GM12891 (cell line): ENCODE data around the gene TRIM7.
"Not testable (repeated sequence)": the region's sequence is repeated elsewhere in the genome, so short reads cannot be mapped to it uniquely, and the experiment has no call there.

ENCODE experiments used
- DNase-seq: peaks from one replicate; pipeline ENCODE4 v3.0.0; 2011; ENCODE audit warnings: low spot score; ENCODE audit not compliant: insufficient read length
- FAIRE-seq: peaks from 2 replicates; lab custom pipeline; 2011; peaks lifted over from hg19 to GRCh38; lab: Jason Lieb, UNC
- PAX5 ChIP-seq: IDR thresholded peaks from 2 replicates; pipeline ENCODE4 v1.6.1; 2011; ENCODE audit warnings: low read length, moderate library complexity, mild to moderate bottlenecking; ENCODE audit not compliant: insufficient read depth, severe bottlenecking
- POLR2A ChIP-seq: IDR thresholded peaks from 2 replicates; pipeline ENCODE4 v1.6.1; 2011; ENCODE audit warnings: low read depth, low read length, control low read depth
- POLR2AphosphoS5 ChIP-seq: IDR thresholded peaks from 2 replicates; pipeline ENCODE4 v1.6.1; 2011; ENCODE audit warnings: low read depth, low read length, control low read depth
- POU2F2 ChIP-seq: IDR thresholded peaks from 2 replicates; pipeline ENCODE4 v1.6.1; 2011; ENCODE audit warnings: low read depth, mild to moderate bottlenecking, control low read depth, low read length, moderate library complexity
- SPI1 ChIP-seq: IDR thresholded peaks from 2 replicates; pipeline ENCODE4 v1.6.1; 2011; ENCODE audit warnings: low read depth, low read length, control low read depth
- TAF1 ChIP-seq: IDR thresholded peaks from 2 replicates; pipeline ENCODE4 v1.6.1; 2011; ENCODE audit warnings: low read depth, low read length, control low read depth

The TRIM7 gene

GRCh38 chr5:181149806-181150733 is 54.9 kb downstream of the TRIM7 start:
- DNase-seq (no peak), FAIRE-seq (no peak)
- no peak for TF ChIP-seq POLR2A
- no peak for TF ChIP-seq SPI1
- TF ChIP-seq TAF1: no peak
- TF ChIP-seq PAX5: no peak
- no peak for TF ChIP-seq POU2F2
- TF ChIP-seq POLR2AphosphoS5: no peak

GRCh38 chr5:181149355-181149754 is 55.6 kb downstream of the TRIM7 start:
- DNase-seq: no peak
- no peak for TF ChIP-seq POLR2A
- no peak for TF ChIP-seq POLR2AphosphoS5
- no peak for TF ChIP-seq PAX5
- TF ChIP-seq POU2F2: no peak
- no peak for TF ChIP-seq SPI1
- TF ChIP-seq TAF1: no peak
- FAIRE-seq: no peak

GRCh38 chr5:181146927-181147636 is 57.9 kb downstream of the TRIM7 start, which contains the start of gene OR2V2:
OR2V2 (plus strand) TSS chr5:181147586; CDS start chr5:181154943, 7,357 bp downstream.
- not testable (repeated sequence) for DNase-seq, FAIRE-seq

- DNase-seq (no peak), FAIRE-seq (no peak)
- TF ChIP-seq SPI1: no peak
- TF ChIP-seq PAX5: no peak
- no peak for TF ChIP-seq POLR2AphosphoS5
- TF ChIP-seq POLR2A: no peak
- TF ChIP-seq TAF1: no peak
- TF ChIP-seq POU2F2: no peak
Measured at GRCh38 chr5:181145133-181145532, 59.9 kb downstream of the TRIM7 start.
